Left hindlimb (tissue), 1 donor: Measurements from ENCODE around the gene INKA2.
A peak's percentile ranks its signal among the peaks of the same experiment; 100 is the strongest.

Source experiments
- DNase-seq: peaks from one replicate; pipeline ENCODE4 v3.0.0-alpha.2; 2018

The INKA2 gene

DNA sequence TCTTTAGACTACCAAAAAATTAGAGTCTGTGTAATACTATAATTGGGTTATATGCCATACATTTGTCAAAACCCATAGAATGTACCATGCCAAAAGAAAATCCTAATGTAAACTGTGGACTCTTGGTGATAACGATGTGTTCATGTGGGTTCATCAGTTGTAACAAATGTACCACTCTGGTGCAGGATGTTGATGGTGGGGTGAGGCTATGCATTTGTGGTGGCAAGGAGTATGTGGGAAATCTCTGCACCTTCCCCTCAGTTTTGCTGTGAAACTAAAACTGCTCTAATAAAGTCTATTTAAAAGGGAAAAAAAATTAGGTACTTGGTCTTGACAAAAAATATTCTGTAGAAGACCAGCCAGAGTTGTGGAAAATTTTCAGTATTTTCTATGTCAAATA, 43.4 kb downstream of the INKA2 start:
- DNase-seq: no peak

DNA sequence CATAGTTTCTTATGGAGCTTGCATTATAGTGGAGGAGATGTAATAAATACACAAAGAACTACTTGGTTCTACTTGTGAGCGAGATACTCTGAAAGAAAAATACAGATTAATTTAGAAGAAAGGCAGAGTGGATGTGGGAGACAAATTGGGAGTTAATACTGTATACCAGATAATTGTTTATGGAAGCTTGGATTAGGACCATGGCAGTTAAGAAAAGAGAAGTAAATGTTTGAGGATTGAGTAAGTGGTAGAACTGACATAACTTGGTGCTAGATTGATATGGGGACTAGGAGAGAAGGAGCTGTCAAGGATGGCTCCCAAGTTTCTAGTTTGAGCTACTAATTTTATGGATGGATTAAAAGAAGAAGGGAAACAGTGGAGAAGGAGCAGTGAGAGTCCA, 47.3 kb downstream of the INKA2 start:
- no peak for DNase-seq

GRCh38 chr1:111690306-111690617, 48.9 kb downstream of the INKA2 start:
- peak; percentile 76 for DNase-seq
